ENCODE data around the gene OCIAD2.

DNA sequence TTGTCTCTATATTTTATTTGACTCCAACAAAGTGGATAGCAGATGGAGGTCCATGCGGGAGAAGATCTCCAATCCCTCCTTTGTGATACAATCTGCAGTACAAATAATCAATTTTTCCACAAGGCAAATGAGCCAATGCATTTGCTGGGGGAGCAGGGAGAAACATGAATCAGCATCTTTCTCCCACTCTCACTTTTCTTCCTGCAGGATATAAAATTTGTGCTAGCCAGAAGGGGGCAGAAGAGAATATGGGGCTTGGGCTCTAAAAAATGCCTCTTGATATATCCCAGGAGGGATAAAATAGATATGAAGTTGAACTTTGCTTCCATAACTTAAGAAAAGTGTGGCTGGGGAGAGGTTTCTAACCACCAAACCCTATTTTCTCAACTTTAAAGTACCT, 41.2 kb upstream of the OCIAD2 start:
- TF ChIP-seq EZH2phosphoT487 (IDR thresholded peaks at IDR 0.05; ENCODE audit: insufficient read depth, low read depth) (no peak), EZH2 (IDR thresholded peaks at IDR 0.05; ENCODE audit: insufficient read depth, poor library complexity, severe bottlenecking) (no peak)

Measured in GM23248 (cell line).